Measurements from ENCODE around the gene FBLIM1. TPM values are rescaled to one million over a fixed set of nuclear protein-coding genes. Genes with fewer than 3 reads are reported as not detected.
"Not testable (repeated sequence)": the region's sequence is repeated elsewhere in the genome, so short reads cannot be mapped to it uniquely, and the experiment has no call there.

The FBLIM1 gene
- total and polyA plus RNA-seq, 2 donors from 2014 or later = 16.6 to 89.3 TPM

DNA sequence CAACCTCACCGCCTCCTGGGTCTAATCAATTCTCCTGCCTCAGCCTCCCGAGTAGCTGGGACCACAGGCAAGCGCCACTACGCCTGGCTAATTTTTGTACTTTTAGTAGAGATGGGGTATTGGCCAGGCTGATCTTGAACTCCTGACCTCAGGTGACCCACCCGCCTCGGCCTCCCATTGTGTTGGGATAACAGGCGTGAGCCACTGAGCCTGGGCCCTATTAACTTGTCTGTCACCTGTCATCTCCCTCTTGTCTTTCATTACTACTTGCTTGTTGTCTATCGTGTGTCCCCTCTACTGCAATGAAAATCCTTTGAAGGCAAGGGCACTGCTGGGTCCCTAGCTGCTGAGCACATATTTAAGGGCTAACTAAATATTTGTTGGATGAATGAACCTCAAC, 45.5 kb downstream of the FBLIM1 start:
- intact Hi-C loops (cut with DNase I) = no loop called here
- Histone ChIP-seq H3K27me3 (ENCODE audit: control insufficient read depth, insufficient read depth, low read length) (no peaks in the 10 kb centered on the region), H3K4me3 (ENCODE audit: low read length in 3 of 3) (no peak overlapping the region), H3K9me3 (ENCODE audit: control insufficient read depth in 2 of 3, insufficient read depth in 1 of 3, low read length in 3 of 3) (no peaks in the 10 kb centered on the region), H3K36me3 (ENCODE audit: control insufficient read depth in 2 of 3, insufficient read depth in 3 of 3, low read length in 3 of 3) (no peaks in the 10 kb centered on the region), H3K4me1 (ENCODE audit: control insufficient read depth in 2 of 3, insufficient read depth in 2 of 3, low read depth in 1 of 3, low read length in 3 of 3) (peaks cover 0 to 21% (median 18%) of the 10 kb centered on the region in 3 donors), H3K9ac (ENCODE audit: low read length in 3 of 3) (no peak overlapping the region), H3K27ac (ENCODE audit: low read depth in 2 of 2, low read length in 2 of 2) (no peak overlapping the region)
- peak in 2 of 5 donors; percentile 37 to 47 for DNase-seq
- TF ChIP-seq CTCF (IDR thresholded peaks at IDR 0.05; ENCODE audit: borderline replicate concordance, extremely low read depth, insufficient read depth) = no peak
- FAIRE-seq = no peak

DNA sequence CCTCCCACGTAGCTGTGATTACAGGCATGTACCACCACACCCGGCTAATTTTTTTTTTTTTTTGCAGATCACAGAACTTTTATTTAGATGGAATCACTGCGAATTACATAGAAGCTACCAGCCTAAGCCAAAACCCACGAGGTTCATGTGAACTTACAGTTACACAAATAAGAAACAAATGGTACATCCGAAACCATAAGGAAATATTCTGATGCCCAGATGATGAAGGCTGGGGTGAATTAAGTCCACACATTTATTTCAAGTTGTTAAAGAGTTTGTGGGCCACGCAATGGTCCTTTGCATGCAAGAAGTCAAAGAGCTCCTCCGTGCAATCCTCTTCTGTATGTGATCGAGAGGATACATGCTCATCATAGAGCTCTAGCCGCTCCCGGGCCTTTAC, 48.5 kb downstream of the FBLIM1 start:
- Histone ChIP-seq H3K4me1 (ENCODE audit: control insufficient read depth in 2 of 3, insufficient read depth in 2 of 3, low read depth in 1 of 3, low read length in 3 of 3) (no peaks in the 10 kb centered on the region), H3K36me3 (ENCODE audit: control insufficient read depth in 2 of 3, insufficient read depth in 3 of 3, low read length in 3 of 3) (no peaks in the 10 kb centered on the region), H3K4me3 (ENCODE audit: low read length in 3 of 3) (no peak overlapping the region), H3K9ac (ENCODE audit: low read length in 3 of 3) (no peak overlapping the region), H3K27me3 (ENCODE audit: control insufficient read depth, insufficient read depth, low read length) (no peaks in the 10 kb centered on the region), H3K27ac (ENCODE audit: low read depth in 2 of 2, low read length in 2 of 2) (no peak overlapping the region), H3K9me3 (ENCODE audit: control insufficient read depth in 2 of 3, insufficient read depth in 1 of 3, low read length in 3 of 3) (no peaks in the 10 kb centered on the region)
- DNase-seq (peak in 1 of 5 donors; percentile 8), FAIRE-seq (no peak)
- no peak for TF ChIP-seq CTCF (IDR thresholded peaks at IDR 0.05; ENCODE audit: borderline replicate concordance, extremely low read depth, insufficient read depth)
- intact Hi-C loops (cut with DNase I) = no loop called here

- H3K27ac ChIP-seq (ENCODE audit: low read depth in 2 of 2, low read length in 2 of 2); intact Hi-C loops (cut with DNase I); H3K9me3 ChIP-seq (ENCODE audit: control insufficient read depth in 2 of 3, insufficient read depth in 1 of 3, low read length in 3 of 3); FAIRE-seq; H3K9ac ChIP-seq (ENCODE audit: low read length in 3 of 3); H3K27me3 ChIP-seq (ENCODE audit: control insufficient read depth, insufficient read depth, low read length); H3K4me3 ChIP-seq (ENCODE audit: low read length in 3 of 3); H3K36me3 ChIP-seq (ENCODE audit: control insufficient read depth in 2 of 3, insufficient read depth in 3 of 3, low read length in 3 of 3); H3K4me1 ChIP-seq (ENCODE audit: control insufficient read depth in 2 of 3, insufficient read depth in 2 of 3, low read depth in 1 of 3, low read length in 3 of 3): not testable (repeated sequence)
- peak in 1 of 5 donors; percentile 23 for DNase-seq
Observed at GRCh38 chr1:15807549-15807948, 49.0 kb downstream of the FBLIM1 start, which contains the start of gene UQCRHL. Gene UQCRHL (minus strand): TSS chr1:15807649. CDS start chr1:15807649, 0 bp downstream.

GRCh38 chr1:15808955-15809354, 50.4 kb downstream of the FBLIM1 start:
- Histone ChIP-seq H3K9me3 (ENCODE audit: control insufficient read depth in 2 of 3, insufficient read depth in 1 of 3, low read length in 3 of 3) (no peaks in the 10 kb centered on the region), H3K4me3 (ENCODE audit: low read length in 3 of 3) (no peak overlapping the region), H3K27me3 (ENCODE audit: control insufficient read depth, insufficient read depth, low read length) (no peaks in the 10 kb centered on the region), H3K36me3 (ENCODE audit: control insufficient read depth in 2 of 3, insufficient read depth in 3 of 3, low read length in 3 of 3) (no peaks in the 10 kb centered on the region), H3K9ac (ENCODE audit: low read length in 3 of 3) (no peak overlapping the region), H3K27ac (ENCODE audit: low read depth in 2 of 2, low read length in 2 of 2) (no peak overlapping the region), H3K4me1 (ENCODE audit: control insufficient read depth in 2 of 3, insufficient read depth in 2 of 3, low read depth in 1 of 3, low read length in 3 of 3) (no peaks in the 10 kb centered on the region)
- DNase-seq (no peak), FAIRE-seq (no peak)
- no peak for TF ChIP-seq CTCF (IDR thresholded peaks at IDR 0.05; ENCODE audit: borderline replicate concordance, extremely low read depth, insufficient read depth)
- intact Hi-C loops (cut with DNase I) = no loop called here

Measured in kidney (tissue), 14 donors.